ENCODE data around the gene ZNF556.
"Not testable (repeated sequence)": the region's sequence is repeated elsewhere in the genome, so short reads cannot be mapped to it uniquely, and the experiment has no call there.

ZNF556 gene

DNA sequence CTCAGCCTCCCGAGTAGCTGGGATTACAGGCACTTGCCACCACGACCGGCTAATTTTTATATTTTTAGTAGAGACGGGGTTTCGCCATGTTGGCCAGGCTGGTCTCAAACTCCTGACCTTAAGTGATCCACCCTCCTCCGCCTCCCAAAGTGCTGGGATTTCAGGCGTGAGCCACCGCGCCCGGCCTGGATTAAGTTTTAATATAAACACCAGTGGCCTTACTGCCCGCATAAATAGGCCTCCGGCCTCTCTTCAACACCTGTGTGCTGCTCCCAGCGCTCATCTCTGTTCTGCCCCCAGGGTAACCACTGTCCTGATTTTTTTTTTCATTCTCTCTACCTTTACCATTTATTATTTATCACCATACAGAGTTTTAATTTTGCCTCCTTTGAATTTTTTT is 36.2 kb downstream of the ZNF556 start:
- DNase-seq, result not testable (repeated sequence)

DNA sequence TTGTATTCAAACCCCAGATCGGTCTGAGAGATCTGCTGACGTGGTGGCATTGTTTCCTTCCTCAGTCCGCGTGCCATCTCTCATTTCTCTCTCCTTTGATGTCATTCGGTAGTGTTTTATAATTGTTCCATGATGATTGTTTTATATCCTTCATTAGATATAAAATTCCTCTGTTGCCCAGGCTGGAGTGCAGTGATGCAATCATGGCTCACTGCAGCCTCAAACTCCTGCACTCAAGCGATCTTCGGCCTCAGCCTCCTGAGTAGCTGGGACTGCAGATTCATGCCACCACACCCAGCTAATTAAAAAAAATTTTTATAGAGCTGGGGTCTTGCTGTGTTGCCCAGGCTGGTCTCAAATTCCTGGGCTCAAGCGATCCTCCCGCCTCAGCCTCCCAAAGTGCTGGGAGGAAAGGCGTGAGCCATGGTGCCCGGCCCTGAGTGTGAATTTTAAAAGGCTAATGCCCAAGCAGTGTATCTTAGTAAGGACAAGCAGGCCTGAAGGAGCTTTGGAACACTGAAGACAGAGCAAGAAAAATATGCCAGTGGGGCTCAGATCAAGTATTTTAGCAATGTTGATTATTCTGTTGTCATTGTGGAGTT is 38.9 kb downstream of the ZNF556 start:
- DNase-seq, result no peak

DNA sequence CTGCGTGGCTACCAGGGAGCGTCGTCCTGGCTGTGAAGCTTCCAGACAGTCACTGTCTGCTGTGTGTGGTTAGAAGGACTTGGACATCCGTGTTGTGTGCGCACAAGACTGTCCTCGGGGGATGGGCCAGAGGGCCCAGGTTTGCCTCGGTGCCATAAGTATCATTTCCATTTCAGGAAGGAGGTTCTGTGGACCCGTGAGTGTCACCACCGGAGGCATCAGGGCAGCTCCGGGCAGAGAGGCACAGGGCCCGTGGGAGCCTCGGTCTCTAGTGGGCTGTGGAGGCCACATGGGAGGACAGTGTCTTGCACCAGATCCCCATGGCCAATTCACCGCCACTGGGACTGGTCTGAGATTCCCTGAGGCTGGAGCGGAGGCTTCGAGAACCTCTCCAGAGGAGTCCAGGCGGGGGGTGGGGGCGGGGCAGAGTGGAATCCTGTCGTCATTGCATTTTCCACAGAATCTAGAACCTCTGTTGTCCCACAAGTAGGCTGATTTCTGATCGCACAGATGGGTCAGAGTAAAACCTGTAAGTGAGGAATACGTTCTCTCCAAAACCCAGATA is 39.6 kb downstream of the ZNF556 start:
- DNase-seq, result no peak

DNA sequence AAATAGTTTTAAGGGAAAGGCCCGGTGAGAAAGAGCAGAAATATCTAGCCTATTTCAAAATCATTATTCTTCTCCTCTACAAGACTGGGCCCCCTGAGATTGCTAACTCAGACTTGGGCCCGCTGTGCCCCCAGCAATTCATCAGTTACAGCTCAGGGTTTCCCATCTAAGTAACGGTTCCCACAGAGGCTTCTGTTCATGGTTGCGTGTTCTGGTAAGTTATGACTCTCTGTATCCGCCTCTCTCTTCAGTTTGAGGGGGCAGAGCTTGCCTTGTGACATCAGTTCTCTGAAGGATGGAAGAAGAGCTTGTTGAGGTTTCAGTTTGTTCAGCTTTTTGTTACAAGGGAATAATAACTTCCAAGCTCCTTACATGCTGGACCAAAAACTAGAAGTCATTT is 45.2 kb downstream of the ZNF556 start:
- no peak for DNase-seq

DNA sequence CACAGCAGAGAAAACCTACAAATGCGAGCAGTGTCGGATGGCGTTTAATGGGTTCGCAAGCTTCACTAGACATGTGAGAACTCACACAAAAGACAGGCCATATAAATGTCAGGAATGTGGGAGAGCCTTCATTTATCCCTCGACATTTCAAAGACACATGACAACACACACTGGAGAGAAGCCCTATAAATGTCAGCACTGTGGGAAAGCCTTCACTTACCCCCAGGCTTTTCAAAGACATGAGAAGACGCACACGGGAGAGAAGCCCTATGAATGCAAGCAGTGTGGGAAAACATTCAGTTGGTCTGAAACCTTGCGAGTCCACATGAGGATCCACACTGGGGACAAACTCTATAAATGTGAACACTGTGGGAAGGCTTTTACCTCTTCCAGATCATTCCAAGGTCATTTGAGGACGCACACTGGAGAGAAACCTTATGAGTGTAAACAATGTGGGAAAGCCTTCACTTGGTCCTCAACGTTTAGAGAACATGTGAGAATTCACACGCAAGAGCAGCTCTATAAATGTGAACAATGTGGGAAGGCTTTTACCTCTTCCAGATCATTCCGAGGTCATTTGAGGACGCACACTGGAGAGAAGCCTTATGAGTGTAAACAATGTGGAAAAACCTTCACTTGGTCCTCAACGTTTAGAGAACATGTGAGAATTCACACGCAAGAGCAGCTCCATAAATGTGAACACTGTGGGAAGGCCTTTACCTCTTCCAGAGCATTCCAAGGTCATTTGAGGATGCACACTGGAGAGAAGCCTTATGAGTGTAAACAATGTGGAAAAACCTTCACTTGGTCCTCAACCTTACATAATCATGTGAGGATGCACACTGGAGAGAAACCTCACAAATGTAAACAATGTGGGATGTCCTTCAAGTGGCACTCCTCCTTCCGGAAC is 50.4 kb downstream of the ZNF556 start:
- DNase-seq, result no peak

DNA sequence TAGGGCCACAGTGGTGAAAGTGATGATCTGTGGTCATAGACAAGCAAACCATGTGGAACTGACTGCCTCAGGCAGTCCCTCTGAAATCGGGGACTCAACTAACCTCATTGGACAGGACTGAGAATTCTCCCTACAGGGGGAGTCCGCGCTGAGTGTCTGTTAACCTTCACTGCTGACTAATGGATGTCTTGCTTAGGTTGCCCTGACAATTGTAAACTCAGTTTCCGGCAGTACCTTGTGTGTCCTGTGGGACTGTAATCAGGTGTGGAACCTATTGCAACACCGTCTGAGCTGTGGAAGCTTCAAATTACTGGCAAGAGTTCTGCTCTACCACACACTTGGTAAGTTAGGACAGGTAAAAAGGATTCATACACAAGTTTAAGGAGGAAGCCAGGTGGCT is 55.9 kb downstream of the ZNF556 start:
- no peak for DNase-seq

DNA sequence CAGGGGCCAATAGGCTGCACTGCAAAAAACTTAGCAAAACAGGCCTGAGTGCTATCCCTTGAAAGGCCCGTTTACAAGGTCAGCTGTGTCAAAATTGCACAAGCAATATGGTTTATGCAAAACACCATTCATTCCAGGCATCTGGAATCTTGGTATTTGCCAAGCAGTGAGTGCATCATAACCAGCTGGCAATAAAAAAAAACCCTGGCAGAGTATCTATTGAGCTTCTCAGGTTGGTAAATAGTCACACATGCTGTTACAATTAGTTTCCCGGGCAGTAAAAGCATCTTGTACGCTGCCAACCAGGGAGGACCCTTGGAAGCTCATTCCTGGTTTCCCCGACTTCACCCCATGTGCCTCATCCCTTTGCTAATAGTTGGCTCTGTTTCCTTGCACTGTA is 56.4 kb downstream of the ZNF556 start:
- DNase-seq, result peak in 3 of 56 donors; percentile 1 to 14 (median 1)

DNA sequence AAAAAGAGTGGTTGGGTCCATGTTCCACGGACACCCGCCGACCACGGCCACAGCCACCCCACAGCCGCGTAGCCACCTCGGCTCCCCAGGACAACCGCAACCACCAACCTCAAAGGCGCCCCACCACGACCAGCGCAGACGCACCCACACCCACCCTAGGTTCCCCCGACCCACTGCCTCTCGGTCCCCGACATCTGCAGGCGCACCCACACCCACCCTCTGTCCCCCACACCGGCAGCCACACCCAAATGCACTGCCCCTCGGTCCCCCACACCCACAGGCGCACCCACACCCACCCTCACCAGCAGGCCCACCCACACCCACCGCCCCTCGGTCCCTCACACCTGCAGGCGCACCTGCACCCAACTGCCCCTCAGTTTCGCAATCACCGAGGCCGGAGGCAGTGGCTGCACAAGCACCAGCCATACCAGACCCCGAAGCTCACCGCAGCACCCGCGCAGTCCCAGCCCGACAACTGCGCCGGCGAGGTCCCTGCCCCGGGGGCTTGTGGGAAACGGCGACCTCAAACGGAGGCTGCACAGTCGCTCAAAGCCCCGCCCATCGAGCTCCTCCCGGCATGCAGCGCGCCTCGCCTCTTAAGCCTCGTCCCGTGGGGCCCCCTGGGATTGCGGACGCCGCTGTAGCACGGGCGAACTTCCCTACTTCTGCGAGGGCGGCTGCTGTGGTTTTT is 59.4 kb downstream of the ZNF556 start:
- DNase-seq, result no peak

DNA sequence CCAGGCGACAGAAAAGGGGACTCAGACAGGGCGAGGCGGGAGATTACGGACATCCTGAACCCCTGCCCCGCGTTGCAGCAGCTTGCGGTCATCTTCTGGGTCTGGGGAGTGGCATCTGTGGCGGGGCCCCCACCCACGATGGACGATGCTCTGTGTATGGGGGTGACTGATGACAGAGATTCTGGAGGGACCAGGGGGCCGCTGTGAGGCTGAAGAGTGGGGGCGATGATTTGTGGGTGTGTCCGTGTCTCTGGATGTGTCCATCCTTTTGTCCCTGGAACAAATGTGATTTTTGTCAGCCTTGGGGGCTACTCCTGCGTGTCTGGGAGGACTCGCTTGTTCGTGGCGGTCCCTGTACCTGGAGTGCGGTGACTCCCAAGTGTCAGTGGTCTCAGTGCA is 59.9 kb downstream of the ZNF556 start:
- DNase-seq, result no peak
